Hepatocyte (in vitro differentiated cells): ENCODE measurements around the gene PAQR5.

Experiments
- CTCF ChIP-seq: fragments of 200-600 bp; sonication (generic); IDR thresholded peaks from 2 replicates; pipeline ENCODE4 v1.5.1; 2016; ENCODE audit warnings: antibody characterized with exemption, mild to moderate bottlenecking; ENCODE audit not compliant: poor library complexity
- EZH2phosphoT487 ChIP-seq: fragments of 200-600 bp; sonication (generic); IDR thresholded peaks from one replicate; pipeline ENCODE4 v1.6.1; 2018; ENCODE audit warnings: antibody characterized with exemption, mild to moderate bottlenecking, low read depth, moderate library complexity; ENCODE audit not compliant: unreplicated experiment, severe bottlenecking

DNA sequence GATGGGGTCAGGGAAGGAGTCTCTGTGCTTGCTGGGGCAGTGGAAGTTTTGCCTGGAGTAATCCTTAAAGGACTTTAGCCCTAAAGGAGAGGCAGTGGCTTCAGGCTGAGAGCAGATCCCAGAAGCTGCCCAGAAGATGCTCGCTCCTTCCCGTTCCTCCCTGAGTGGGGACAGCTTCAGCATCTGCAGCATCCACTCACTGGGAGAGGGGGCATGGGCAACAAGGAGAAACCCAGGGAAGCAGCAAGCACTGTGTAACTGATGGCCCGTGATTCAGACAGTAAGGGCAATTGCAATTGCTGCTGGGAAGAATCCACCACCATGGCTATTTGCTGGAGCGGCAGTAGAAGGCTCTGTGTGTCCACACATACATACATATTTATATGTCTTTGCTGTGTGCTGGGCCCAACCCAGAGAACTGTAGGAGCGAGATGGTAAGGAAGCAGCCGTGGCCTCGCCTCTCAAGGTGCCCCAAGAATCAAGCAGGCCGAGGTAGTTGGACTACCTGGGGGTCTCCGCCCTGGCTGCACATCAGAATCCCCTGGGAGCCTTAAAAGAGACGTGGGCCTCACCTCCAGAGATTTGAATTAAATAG lies 5.8 kb upstream of the PAQR5 start:
- TF ChIP-seq CTCF (no peak), EZH2phosphoT487 (no peak)
